ENCODE results near the gene BACH2.
"Not testable (repeated sequence)": the region's sequence is repeated elsewhere in the genome, so short reads cannot be mapped to it uniquely, and the experiment has no call there.

BACH2 gene

GRCh38 chr6:90214461-90214860, 82.2 kb downstream of the BACH2 start:
- DNase-seq (ENCODE audit: low spot score) = no peak

DNA sequence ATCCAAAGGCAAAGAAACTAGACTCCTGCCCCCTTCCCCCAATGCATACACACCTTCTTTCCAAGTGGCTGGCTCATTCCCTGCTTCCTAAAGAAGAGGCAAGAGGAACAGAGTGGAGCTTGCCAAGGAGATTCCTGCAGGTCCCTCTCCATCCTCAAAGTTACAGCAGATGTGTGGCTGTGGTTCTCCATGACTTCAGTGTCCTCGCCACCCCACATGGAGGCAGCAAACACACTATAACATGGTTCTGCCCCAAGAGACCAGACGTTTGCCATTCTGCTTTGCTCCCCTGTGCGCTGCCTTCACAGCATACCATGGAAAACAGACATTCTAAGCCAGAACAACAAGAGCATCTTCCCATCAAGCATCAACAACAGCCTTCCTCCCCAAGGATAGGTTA, 84.4 kb downstream of the BACH2 start:
- peak; percentile 36 for DNase-seq (ENCODE audit: low spot score)

DNA sequence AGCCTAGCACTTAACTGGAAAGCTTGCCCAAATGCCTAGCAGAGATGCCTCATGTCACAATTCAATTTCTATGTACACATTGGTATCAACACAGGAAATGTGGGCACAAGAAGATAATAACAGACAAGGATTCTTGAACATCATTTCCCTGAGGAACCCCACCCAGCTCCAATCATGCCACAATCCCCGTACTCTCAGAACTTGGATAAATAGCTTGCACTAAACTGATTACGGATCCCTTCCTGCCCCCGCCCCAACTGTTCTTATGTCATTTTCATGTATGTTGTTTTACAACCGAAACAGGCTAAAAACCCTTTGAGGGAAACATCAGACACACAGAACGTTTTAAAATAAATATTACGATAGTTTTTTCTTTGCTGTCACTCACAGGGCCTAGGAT, 87.1 kb downstream of the BACH2 start:
- DNase-seq (ENCODE audit: low spot score) = no peak

- DNase-seq (ENCODE audit: low spot score) = not testable (repeated sequence)
Observed at GRCh38 chr6:90208690-90209089, 88.0 kb downstream of the BACH2 start.

DNA sequence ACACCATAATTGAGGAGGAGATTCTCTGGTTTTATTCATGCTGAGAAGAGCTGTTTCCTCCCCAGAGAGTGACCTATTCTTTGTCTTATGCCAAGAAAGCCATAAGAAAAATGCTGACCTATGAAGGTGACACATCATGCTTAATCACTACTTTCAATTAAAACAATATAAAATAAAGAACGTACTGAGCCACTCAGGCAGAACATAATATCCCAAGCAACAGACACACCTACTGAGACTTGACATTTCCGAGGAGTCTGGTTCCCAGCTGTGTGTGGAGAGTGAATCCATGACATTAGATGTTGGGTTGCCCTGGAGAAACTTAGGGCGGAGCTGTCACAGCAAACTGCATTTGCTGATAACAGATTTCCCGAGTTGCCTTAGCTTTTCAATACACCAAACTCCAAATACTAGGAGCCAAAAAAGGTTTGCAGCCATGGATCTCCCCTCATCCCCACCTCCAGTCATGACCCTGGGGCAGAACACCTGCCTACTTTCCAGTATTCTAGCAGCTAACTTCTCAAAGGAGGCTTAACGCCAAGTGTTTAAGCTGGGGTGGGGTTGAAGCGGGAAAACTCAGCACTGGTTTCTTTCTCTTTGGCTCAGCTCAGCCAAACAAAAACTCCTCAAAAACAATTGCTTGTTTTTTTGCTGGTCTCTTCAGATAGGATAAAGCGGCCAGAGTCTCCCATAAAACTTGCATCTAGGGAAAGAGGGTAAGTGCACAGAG, 92.2 kb downstream of the BACH2 start:
- DNase-seq (ENCODE audit: low spot score) = no peak

GRCh38 chr6:90203672-90204071, 93.0 kb downstream of the BACH2 start:
- no peak for DNase-seq (ENCODE audit: low spot score)

GRCh38 chr6:90202156-90202555, 94.5 kb downstream of the BACH2 start:
- no peak for DNase-seq (ENCODE audit: low spot score)

DNA sequence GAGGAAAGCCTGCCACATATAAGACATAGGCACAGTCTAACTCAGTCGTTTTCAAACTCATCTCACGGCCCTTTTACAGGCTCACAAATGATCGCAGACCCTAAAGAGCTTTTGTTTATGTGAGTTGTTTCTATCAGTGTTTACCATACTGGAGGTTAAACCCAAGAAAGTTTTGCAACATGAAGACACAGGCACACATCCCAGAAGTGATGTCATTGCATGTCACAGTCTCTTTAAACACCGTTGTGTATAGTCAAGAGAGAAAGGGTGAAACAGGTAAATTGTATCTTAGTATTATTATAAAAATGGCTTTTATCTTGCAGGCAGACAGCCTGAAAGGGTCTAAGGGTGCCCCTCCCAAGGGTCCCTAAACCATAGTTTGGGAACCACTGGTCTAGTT, 96.7 kb downstream of the BACH2 start:
- DNase-seq (ENCODE audit: low spot score) = no peak

- DNase-seq (ENCODE audit: low spot score) = no peak
Observed at GRCh38 chr6:90198758-90199425, 97.8 kb downstream of the BACH2 start.

DNA sequence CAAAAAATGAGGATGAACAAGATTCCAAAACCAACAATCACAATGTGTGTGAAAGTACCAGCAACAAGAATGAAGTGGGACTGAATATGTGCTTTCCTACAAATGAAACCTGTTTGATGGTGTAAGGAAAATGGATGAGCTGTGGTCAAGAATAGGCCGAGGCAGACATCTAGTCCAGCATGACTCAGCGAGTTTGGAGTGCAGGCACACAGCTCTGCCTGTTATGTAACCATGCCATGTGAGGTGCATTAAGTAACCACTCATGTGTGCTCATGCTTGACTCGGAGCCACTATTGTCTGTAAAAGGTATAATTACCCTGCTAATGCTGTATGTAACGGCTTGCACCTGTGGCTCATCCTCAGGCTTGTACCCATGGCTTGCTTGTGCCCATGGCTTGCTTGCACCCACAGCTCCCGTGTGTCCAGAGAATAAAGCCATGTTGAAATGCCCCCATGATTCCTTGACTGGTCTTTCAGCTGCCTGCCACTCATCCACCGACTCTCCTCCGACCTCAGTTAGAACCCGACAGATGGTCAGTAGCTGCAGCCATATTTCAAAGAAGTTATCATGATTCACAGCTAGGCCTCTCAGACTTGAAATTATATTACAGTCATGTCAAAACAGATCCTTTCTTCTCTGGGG, 98.7 kb downstream of the BACH2 start:
- no peak for DNase-seq (ENCODE audit: low spot score)

- DNase-seq (ENCODE audit: low spot score) = no peak
Observed at GRCh38 chr6:90195094-90195829, 101.4 kb downstream of the BACH2 start.

- DNase-seq (ENCODE audit: low spot score) = no peak
Observed at GRCh38 chr6:90194371-90194841, 102.2 kb downstream of the BACH2 start.

DNA sequence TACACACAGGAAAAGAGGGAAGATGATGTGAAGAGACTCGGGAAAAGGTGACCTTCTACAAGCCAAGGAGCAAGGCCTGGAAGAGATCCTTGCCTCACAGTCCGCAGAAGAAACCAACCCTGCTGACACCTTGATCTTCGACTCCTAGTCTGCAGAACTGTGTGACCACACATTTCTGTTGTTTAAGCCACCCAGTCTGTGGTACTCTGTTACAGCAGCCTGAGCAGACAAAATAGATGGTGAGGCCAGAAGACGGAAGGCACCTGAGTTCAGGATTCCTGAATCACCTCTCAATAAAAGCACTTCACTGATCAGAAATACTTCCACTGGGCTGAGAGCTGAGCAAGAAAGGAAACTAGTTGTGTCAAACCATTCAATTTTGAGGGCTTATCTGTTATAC, 103.3 kb downstream of the BACH2 start:
- no peak for DNase-seq (ENCODE audit: low spot score)

- no peak for DNase-seq (ENCODE audit: low spot score)
Observed at GRCh38 chr6:90192857-90193256, 103.8 kb downstream of the BACH2 start.

- DNase-seq (ENCODE audit: low spot score) = no peak
Observed at GRCh38 chr6:90190752-90191395, 105.8 kb downstream of the BACH2 start.

DNA sequence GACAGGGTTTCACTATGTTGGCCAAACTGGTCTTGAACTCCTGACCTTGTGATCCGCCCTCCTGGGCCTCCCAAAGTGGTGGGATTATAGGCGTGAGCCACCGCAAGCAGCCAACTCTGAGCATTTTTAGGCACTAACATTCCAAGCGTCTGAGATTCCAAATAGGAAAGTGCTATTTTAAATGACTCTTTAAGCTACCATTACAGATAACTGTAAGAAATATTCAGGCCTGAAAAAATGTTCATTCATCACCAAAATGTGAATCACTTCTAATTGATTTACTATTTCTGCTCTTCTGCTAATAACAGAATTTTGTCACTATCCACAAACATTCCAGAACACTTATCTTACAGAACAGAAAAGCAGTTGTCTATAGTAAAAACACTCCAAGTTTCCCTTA, 106.5 kb downstream of the BACH2 start:
- no peak for DNase-seq (ENCODE audit: low spot score)

- no peak for DNase-seq (ENCODE audit: low spot score)
Observed at GRCh38 chr6:90187437-90188121, 109.1 kb downstream of the BACH2 start.

- DNase-seq (ENCODE audit: low spot score) = no peak
Observed at GRCh38 chr6:90186637-90187371, 109.8 kb downstream of the BACH2 start.

DNA sequence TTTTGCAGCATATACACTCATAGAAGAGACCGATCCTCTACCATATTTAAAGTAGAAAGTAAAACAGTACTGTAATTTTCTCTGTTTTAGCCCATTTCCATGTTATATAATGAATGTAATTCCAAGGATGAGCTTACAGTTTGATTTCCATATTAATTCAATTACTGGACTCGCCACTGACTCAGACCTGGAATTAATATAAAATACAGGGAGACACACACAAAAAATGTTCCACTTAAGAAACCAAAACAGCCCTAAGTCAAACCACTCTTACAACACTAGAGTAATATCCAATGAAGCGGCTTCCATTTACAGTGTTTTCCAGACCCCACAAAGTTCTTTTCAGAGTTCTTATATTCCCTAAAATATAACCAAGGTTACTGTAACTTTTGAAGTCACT, 110.6 kb downstream of the BACH2 start:
- no peak for DNase-seq (ENCODE audit: low spot score)

Data from NAMALWA (cell line).